K562 (cell line): Measurements from ENCODE around the gene UCHL1. TPM values are rescaled to one million over a fixed set of nuclear protein-coding genes. Genes with fewer than 3 reads are reported as not detected.

Experiments used
- ATAC-seq: fragments of 200-7000 bp; cut with Tn5 transposase; 3 replicates; pipeline ENCODE4 v1.9.1; 2020; ENCODE audit warnings: moderate library complexity
- BruUV-seq: library from RNA; stranded (reverse); fragments of 400-500 nt; replicated peaks from 2 replicates; lab custom pipeline; 2021; lab: Mats Ljungman, UMichigan
- CTCF ChIA-PET: fragments of 300-600 bp; formaldehyde crosslinking; extraction: SDS; loops from one replicate; lab custom pipeline; 2021; ENCODE audit warnings: low intra/inter-chr PET ratio; lab: Yijun Ruan, JAX
- POLR2A ChIA-PET: fragments of 300-600, 350-650 bp; sonication (Branson Sonifier 250); formaldehyde crosslinking; extraction: SDS; loops from one replicate; lab custom pipeline; 2021; ENCODE audit warnings: antibody characterized with exemption, inconsistent platforms; lab: Yijun Ruan, JAX
- DNase-seq, 4 experiments: peaks; one replicate each; pipeline versions ENCODE4 v3.0.0 to v3.0.0-alpha.2; 2011 to 2018; ENCODE audit warnings: low spot score in 3 of 4, mixed read lengths in 3 of 4; ENCODE audit errors: extremely low read depth in 1 of 4
- FAIRE-seq: peaks from 2 replicates; lab custom pipeline; 2011; peaks lifted over from hg19 to GRCh38; lab: Jason Lieb, UNC
- H2AFZ ChIP-seq: 2 replicates; pipeline ENCODE4 v1.6.0; 2011; ENCODE audit warnings: low read depth, low read length, control low read depth, inconsistent platforms
- H3K27ac ChIP-seq: fragments of 200-600 bp; 3 replicates; pipeline ENCODE4 v1.8.0; 2011; ENCODE audit warnings: low read depth, mild to moderate bottlenecking, control low read depth, inconsistent platforms, low read length, moderate library complexity, mixed read lengths; ENCODE audit errors: extremely low read depth
- H3K27me3 ChIP-seq, 2 experiments: fragments of 300-600 bp in 1 of 2; 2 replicates in 1 of 2; 3 replicates in 1 of 2; pipeline versions ENCODE4 v1.6.0 to v1.8.0; 2011; ENCODE audit warnings: inconsistent platforms in 2 of 2, low read length in 2 of 2, mild to moderate bottlenecking in 1 of 2, mixed read lengths in 1 of 2, moderate library complexity in 1 of 2; ENCODE audit not compliant: control insufficient read depth in 2 of 2, insufficient read depth in 2 of 2
- H3K36me3 ChIP-seq: fragments of 300-600 bp; 3 replicates; pipeline ENCODE4 v1.8.0; 2011; ENCODE audit warnings: mild to moderate bottlenecking, low read length, inconsistent platforms; ENCODE audit not compliant: control insufficient read depth, insufficient read depth
- H3K4me1 ChIP-seq, 2 experiments: fragments of 200-600 bp in 1 of 2; replicated peaks in 1 of 2; 2 replicates in 1 of 2; 3 replicates in 1 of 2; pipeline versions ENCODE4 v1.5.1 to v1.8.0; 2011; ENCODE audit warnings: inconsistent platforms in 2 of 2, low read length in 2 of 2, mild to moderate bottlenecking in 1 of 2, mixed read lengths in 1 of 2, moderate library complexity in 1 of 2; ENCODE audit not compliant: control insufficient read depth in 2 of 2, insufficient read depth in 2 of 2
- H3K4me2 ChIP-seq: 2 replicates; pipeline ENCODE4 v1.6.1; 2011; ENCODE audit warnings: low read length, control low read depth, inconsistent platforms, mixed read lengths; ENCODE audit not compliant: insufficient read depth
- H3K4me3 ChIP-seq: fragments of 200-600 bp; sonication (generic), shearing (Covaris generic); 2 replicates; pipeline ENCODE4 v1.5.1; 2016; ENCODE audit warnings: control low read depth, inconsistent platforms
- H3K79me2 ChIP-seq: fragments of 200-600 bp; 3 replicates; pipeline ENCODE4 v1.8.0; 2011; ENCODE audit warnings: low read length, inconsistent platforms; ENCODE audit not compliant: control insufficient read depth, insufficient read depth
- H3K9ac ChIP-seq, 2 experiments: 2 replicates each; pipeline versions ENCODE4 v1.6.0 to v1.6.1; 2011; ENCODE audit warnings: low read depth in 2 of 2, low read length in 2 of 2, control low read depth in 1 of 2, inconsistent platforms in 1 of 2, mild to moderate bottlenecking in 1 of 2, mixed read lengths in 1 of 2; ENCODE audit not compliant: insufficient read depth in 1 of 2
- H3K9me1 ChIP-seq: one replicate; pipeline ENCODE4 v1.6.0; 2011; ENCODE audit warnings: inconsistent platforms, mild to moderate bottlenecking, low read length, moderate library complexity; ENCODE audit not compliant: control insufficient read depth, insufficient read depth
- H3K9me3 ChIP-seq: replicated peaks from 2 replicates; pipeline ENCODE4 v1.5.1; 2011; ENCODE audit warnings: low read depth, low read length, inconsistent platforms; ENCODE audit not compliant: control insufficient read depth, insufficient read depth
- H4K20me1 ChIP-seq: replicated peaks from 2 replicates; pipeline ENCODE4 v1.6.1; 2011; ENCODE audit warnings: low read length, inconsistent platforms, mixed read lengths; ENCODE audit not compliant: control insufficient read depth, insufficient read depth
- CREB5 ChIP-seq: fragments of 250-450 bp; sonication (Bioruptor Pico); IDR thresholded peaks from 2 replicates; pipeline ENCODE4 v1.5.0; 2020; ENCODE audit warnings: mild to moderate bottlenecking
- HDAC6 ChIP-seq: IDR thresholded peaks from 2 replicates; pipeline ENCODE4 v1.6.1; 2012; ENCODE audit warnings: low read depth, mild to moderate bottlenecking, control low read depth, inconsistent platforms, low read length, moderate library complexity
- MCM2 ChIP-seq: fragments of 450-650 bp; IDR thresholded peaks from 2 replicates; pipeline ENCODE4 v1.6.1; 2017; ENCODE audit warnings: low read depth, mild to moderate bottlenecking
- MED1 ChIP-seq: sonication (generic); formaldehyde crosslinking; IDR thresholded peaks from 2 replicates; pipeline ENCODE4 v1.8.1; 2023; ENCODE audit warnings: missing genetic modification reagents, borderline replicate concordance
- NBN ChIP-seq: fragments of 450-650 bp; IDR thresholded peaks from 2 replicates; pipeline ENCODE4 v1.6.1; 2016; ENCODE audit warnings: low read depth, mild to moderate bottlenecking
- PATZ1 ChIP-seq: fragments of 250-450 bp; sonication (Bioruptor Pico); IDR thresholded peaks from 2 replicates; pipeline ENCODE4 v1.5.0; 2020; ENCODE audit warnings: mild to moderate bottlenecking, borderline replicate concordance
- SP1 ChIP-seq: sonication (generic); formaldehyde crosslinking; IDR thresholded peaks from 2 replicates; pipeline ENCODE4 v1.8.1; 2022; ENCODE audit warnings: mild to moderate bottlenecking, missing genetic modification reagents
- SRSF3 ChIP-seq: fragments of 200-400 bp; formaldehyde crosslinking; IDR thresholded peaks from 2 replicates; pipeline ENCODE4 v1.6.1; 2016; ENCODE audit warnings: mild to moderate bottlenecking, low read length, moderate library complexity; ENCODE audit not compliant: insufficient read depth
- SRSF9 ChIP-seq: fragments of 200-400 bp; formaldehyde crosslinking; IDR thresholded peaks from 2 replicates; pipeline ENCODE4 v1.6.1; 2017; ENCODE audit warnings: low read depth, low read length, borderline replicate concordance
- ZFP30 ChIP-seq: fragments of 250-450 bp; sonication (Bioruptor Pico); IDR thresholded peaks from 2 replicates; pipeline ENCODE4 v1.8.0; 2022; ENCODE audit warnings: moderate library complexity, mild to moderate bottlenecking, inconsistent platforms, borderline replicate concordance
- ZNF232 ChIP-seq: sonication (generic); formaldehyde crosslinking; IDR thresholded peaks from 2 replicates; pipeline ENCODE4 v1.8.0; 2022; ENCODE audit warnings: mild to moderate bottlenecking, missing genetic modification reagents
- ZNF280B ChIP-seq: fragments of 250-450 bp; sonication (Bioruptor Pico); IDR thresholded peaks from 2 replicates; pipeline ENCODE4 v1.5.1; 2021; ENCODE audit warnings: mild to moderate bottlenecking
- ZNF316 ChIP-seq: fragments of 450-650 bp; IDR thresholded peaks from 2 replicates; pipeline ENCODE4 v1.6.1; 2016
- WGBS: fragments of 100-300 bp; shearing (Covaris generic); methylation state at CpG from one replicate; pipeline ENCODE4 v1.1.6; 2016; ENCODE audit warnings: low coverage, mixed read lengths; ENCODE audit not compliant: insufficient coverage; ENCODE audit errors: missing lambda C conversion rate; 5-methylcytosine and 5-hydroxymethylcytosine counted together
- in situ Hi-C: fragments of 300-500 bp; cut with MboI; formaldehyde crosslinking; loops from 4 replicates; pipeline ENCODE4 v1.15.0; 2018; ENCODE audit warnings: inconsistent platforms, mixed read lengths
- intact Hi-C: fragments of 100-400 bp; cut with micrococcal nuclease; formaldehyde crosslinking; loops from 2 replicates; pipeline ENCODE4 v1.14.2; 2022
- polyA plus RNA-seq, 8 experiments: library from polyadenylated mRNA; depleted of rRNA in 4 of 8; stranded (reverse) in 5 of 8; unstranded in 3 of 8; fragments of >200 nt; fragmentation: Nextera tagmentation in 2 of 8; fragmentation: Illumina TruSeq in 1 of 8; extraction: Ambion mirVana in 2 of 8; extraction: Trizol in 1 of 8; gene quantifications; 2 replicates each; pipeline versions ENCODE4 v1.2.1 to v1.2.3, GENCODE V29; 2011 to 2014; ENCODE audit warnings: inconsistent platforms in 1 of 8, missing spikeins in 1 of 8
- total RNA-seq, 7 experiments: library from RNA; depleted of rRNA in 6 of 7; stranded (reverse); fragments of >200 nt in 6 of 7; fragmentation: Illumina TruSeq in 2 of 7; extraction: Trizol in 2 of 7; gene quantifications; 2 replicates each; pipeline versions ENCODE4 v1.2.1 to v1.2.3, GENCODE V29; 2011 to 2021; ENCODE audit warnings: low replicate concordance in 1 of 7

Gene UCHL1
- total and polyA plus RNA-seq, 9 of the 15 experiments (the other 6 are each of a cell fraction or from before 2014, with no cell fraction given): 0.42 TPM; not detected in 8

DNA sequence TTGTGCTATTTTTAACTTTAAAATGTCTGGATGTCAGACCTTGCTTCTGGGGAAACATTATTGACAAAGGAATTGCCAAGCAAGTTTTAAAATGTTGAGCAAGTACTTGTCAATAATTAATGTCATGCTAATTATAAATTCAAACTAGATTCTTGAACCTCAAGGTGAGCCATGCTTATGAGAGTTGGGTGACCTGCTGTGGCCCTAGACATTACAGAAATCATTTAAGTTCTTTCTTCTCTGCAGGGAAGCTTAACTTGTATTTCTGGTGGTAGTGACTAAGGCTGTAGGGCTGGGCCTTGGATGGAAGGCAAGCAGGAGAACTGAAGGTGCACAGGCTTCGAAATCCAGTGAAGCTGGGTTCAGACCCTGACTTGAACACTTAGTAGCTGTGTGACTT lies 14.8 kb upstream of the UCHL1 start (continued):
- TF ChIP-seq HDAC6 (no peak), ZNF280B (CRISPR knock-in tag) (no peak), MCM2 (no peak), PATZ1 (CRISPR knock-in tag) (no peak), SRSF9 (no peak), MED1 (CRISPR knock-in tag) (no peak)
- TF ChIP-seq, all 486 proteins: peak for 0

- WGBS: 0% methylated on average over 1 of the region's 1 CpG
- FAIRE-seq (no peak), DNase-seq (no peak), ATAC-seq (no peak)
- H3K9me1 ChIP-seq: no peaks in the 10 kb centered on the region
- in situ Hi-C loops (no loop called here), intact Hi-C loops (no loop called here)
- H3K36me3 ChIP-seq: no peaks in the 10 kb centered on the region
- no peak overlapping the region for H3K4me2 ChIP-seq
- no peak overlapping the region for H3K27ac ChIP-seq
- no peak overlapping the region for H2AFZ ChIP-seq
- no peaks in the 10 kb centered on the region for H3K9me3 ChIP-seq
- no peak overlapping the region for H3K4me3 ChIP-seq
- ChIA-PET CTCF (no interaction called here), POLR2A (interaction anchor here (0.7 kb wide), 1 partner anchor 13 kb away, joined by 3 read pairs; no protein-coding TSS in a partner anchor)
- H3K79me2 ChIP-seq: no peaks in the 10 kb centered on the region
- no peaks in the 10 kb centered on the region for H3K4me1 ChIP-seq
- BruUV-seq: no TSS peak
- no peaks in the 10 kb centered on the region for H3K27me3 ChIP-seq
- H3K9ac ChIP-seq: no peak overlapping the region
- H4K20me1 ChIP-seq: no peaks in the 10 kb centered on the region
- TF ChIP-seq ZNF316 (no peak), SP1 (CRISPR knock-in tag) (no peak), SRSF3 (no peak), ZNF232 (no peak), NBN (no peak), CREB5 (CRISPR knock-in tag) (no peak), MED1 (CRISPR knock-in tag) (no peak), ZFP30 (CRISPR knock-in tag) (no peak)
These were observed 10.7 kb upstream of the UCHL1 start for GRCh38 chr4:41245983-41246382.
